Endothelial cell of umbilical vein (primary cell): Measurements from ENCODE around the gene GABRA5. TPM values are rescaled to one million over a fixed set of nuclear protein-coding genes. Genes with fewer than 3 reads are reported as not detected.

Experiments used
- BruUV-seq: library from RNA; stranded (reverse); fragments of 400-500 nt; replicated peaks from 2 replicates; lab custom pipeline; 2021; lab: Mats Ljungman, UMichigan
- CTCF ChIA-PET: fragments of 300-600, 350-600 bp; sonication (Branson Sonifier 250); formaldehyde crosslinking; loops from one replicate; lab custom pipeline; 2021; ENCODE audit warnings: antibody characterized with exemption, inconsistent platforms; lab: Charles Lee
- POLR2A ChIA-PET: fragments of 300-600, 350-600 bp; sonication (Branson Sonifier 250); formaldehyde crosslinking; loops from one replicate; lab custom pipeline; 2021; ENCODE audit warnings: antibody characterized with exemption, inconsistent platforms; lab: Charles Lee
- DNase-seq: peaks from one replicate; pipeline ENCODE4 v3.0.0-alpha.2; 2011; ENCODE audit warnings: low read depth, low spot score
- FAIRE-seq: peaks from 2 replicates; lab custom pipeline; 2011; peaks lifted over from hg19 to GRCh38; lab: Jason Lieb, UNC
- H2AFZ ChIP-seq: 2 replicates; pipeline ENCODE4 v1.6.0; 2012; ENCODE audit warnings: low read depth, low read length, control low read depth, inconsistent platforms
- H3K27ac ChIP-seq: 2 replicates; pipeline ENCODE4 v1.5.1; 2011; ENCODE audit warnings: low read depth, mild to moderate bottlenecking, control low read depth, low read length, moderate library complexity; ENCODE audit not compliant: insufficient read depth
- H3K27me3 ChIP-seq, 2 experiments: 2 replicates each; pipeline versions ENCODE4 v1.6.0 to v1.6.1; 2011; ENCODE audit warnings: low read length in 2 of 2, mixed read lengths in 1 of 2; ENCODE audit not compliant: control insufficient read depth in 2 of 2, insufficient read depth in 2 of 2
- H3K36me3 ChIP-seq, 2 experiments: 2 replicates in 1 of 2; 3 replicates in 1 of 2; pipeline ENCODE4 v1.5.1; 2011; ENCODE audit warnings: low read length in 2 of 2, mild to moderate bottlenecking in 1 of 2, moderate library complexity in 1 of 2; ENCODE audit not compliant: control insufficient read depth in 2 of 2, insufficient read depth in 2 of 2; ENCODE audit errors: extremely low read depth in 1 of 2
- H3K4me1 ChIP-seq: 3 replicates; pipeline ENCODE4 v1.5.1; 2011; ENCODE audit warnings: mild to moderate bottlenecking, low read length; ENCODE audit not compliant: control insufficient read depth, insufficient read depth; ENCODE audit errors: extremely low read depth
- H3K4me2 ChIP-seq: 2 replicates; pipeline ENCODE4 v1.6.1; 2011; ENCODE audit warnings: low read length, control low read depth, mixed read lengths; ENCODE audit not compliant: insufficient read depth
- H3K4me3 ChIP-seq, 3 experiments: fragments of 200-600 bp in 1 of 3; sonication (generic), shearing (Covaris generic) in 1 of 3; replicated peaks in 1 of 3; 2 replicates each; pipeline ENCODE4 v1.5.1; 2011 to 2016; ENCODE audit warnings: control low read depth in 3 of 3, low read length in 3 of 3, mild to moderate bottlenecking in 2 of 3, inconsistent platforms in 1 of 3, low read depth in 1 of 3, moderate library complexity in 1 of 3; ENCODE audit not compliant: insufficient read depth in 1 of 3
- H3K79me2 ChIP-seq: 2 replicates; pipeline ENCODE4 v1.6.0; 2012; ENCODE audit warnings: low read length, inconsistent platforms; ENCODE audit not compliant: control insufficient read depth, insufficient read depth
- H3K9ac ChIP-seq: replicated peaks from 2 replicates; pipeline ENCODE3; 2011; ENCODE audit warnings: low read length, control low read depth; ENCODE audit not compliant: insufficient read depth; ENCODE audit errors: extremely low read depth
- H3K9me1 ChIP-seq: replicated peaks from 3 replicates; pipeline ENCODE4 v1.6.0; 2011; ENCODE audit warnings: mild to moderate bottlenecking, low read length; ENCODE audit not compliant: control insufficient read depth, insufficient read depth; ENCODE audit errors: extremely low read depth
- H3K9me3 ChIP-seq: replicated peaks from 2 replicates; pipeline ENCODE4 v1.5.1; 2012; ENCODE audit warnings: low read length, inconsistent platforms; ENCODE audit not compliant: control insufficient read depth, insufficient read depth
- H4K20me1 ChIP-seq: replicated peaks from 2 replicates; pipeline ENCODE3; 2011; ENCODE audit warnings: mild to moderate bottlenecking, low read length; ENCODE audit not compliant: control insufficient read depth, insufficient read depth; ENCODE audit errors: extremely low read depth
- CTCF ChIP-seq, 2 donors: IDR thresholded peaks; 1 replicate in 1 of 2; 2 replicates in 1 of 2; pipeline ENCODE4 v1.5.1; 2011; ENCODE audit warnings: low read length in 2 of 2, mild to moderate bottlenecking in 2 of 2, moderate library complexity in 2 of 2, control low read depth in 1 of 2, inconsistent platforms in 1 of 2, low read depth in 1 of 2; ENCODE audit not compliant: insufficient read depth in 1 of 2; ENCODE audit errors: extremely low read depth in 1 of 2
- EZH2 ChIP-seq: IDR thresholded peaks from 2 replicates; pipeline ENCODE4 v1.6.1; 2012; ENCODE audit warnings: borderline replicate concordance, low read depth, mild to moderate bottlenecking, moderate library complexity, low read length, inconsistent platforms; ENCODE audit not compliant: severe bottlenecking
- FOS ChIP-seq: IDR thresholded peaks from 2 replicates; pipeline ENCODE4 v1.6.1; 2011; ENCODE audit warnings: mild to moderate bottlenecking, low read length, moderate library complexity, borderline replicate concordance; ENCODE audit not compliant: insufficient read depth
- GATA2 ChIP-seq: IDR thresholded peaks from 2 replicates; pipeline ENCODE4 v1.7.0; 2011; ENCODE audit warnings: low read depth, mild to moderate bottlenecking, moderate library complexity, mixed read lengths, low read length; ENCODE audit not compliant: insufficient read length, insufficient read depth
- JUN ChIP-seq: IDR thresholded peaks from 2 replicates; pipeline ENCODE4 v1.6.1; 2011; ENCODE audit warnings: borderline replicate concordance, low read depth; ENCODE audit not compliant: insufficient read length, insufficient read depth
- MAX ChIP-seq: IDR thresholded peaks from 2 replicates; pipeline ENCODE4 v1.6.1; 2011; ENCODE audit not compliant: insufficient read depth, insufficient read length
- MYC ChIP-seq: IDR thresholded peaks from one replicate; pipeline ENCODE4 v1.6.1; 2011; ENCODE audit warnings: mild to moderate bottlenecking, low read depth, low read length
- POLR2A ChIP-seq: IDR thresholded peaks from 2 replicates; pipeline ENCODE4 v1.6.1; 2012; ENCODE audit warnings: low read depth, mild to moderate bottlenecking, control low read depth, low read length
- POLR2AphosphoS5 ChIP-seq: IDR thresholded peaks from 2 replicates; pipeline ENCODE4 v1.6.1; 2012; ENCODE audit warnings: low read depth, mild to moderate bottlenecking, control low read depth, low read length, moderate library complexity; ENCODE audit not compliant: insufficient read depth
- dilution Hi-C: fragments of 300-500 bp; cut with MboI; formaldehyde crosslinking; loops from one replicate; pipeline ENCODE4 v1.15.0; 2019; ENCODE audit warnings: low sequenced_read_pairs; ENCODE audit not compliant: extremely low pct_ligation_motif_present
- intact Hi-C: fragments of 100-400 bp; cut with micrococcal nuclease; formaldehyde crosslinking; loops from one replicate; pipeline ENCODE4 v1.10.0; 2022
- polyA plus RNA-seq, 4 experiments: library from polyadenylated mRNA; depleted of rRNA in 3 of 4; stranded (reverse) in 3 of 4; unstranded in 1 of 4; fragments of >200 nt; gene quantifications; 2 replicates each; pipeline versions ENCODE4 v1.2.1 to v1.2.3, GENCODE V29; 2011 to 2012; ENCODE audit warnings: missing spikeins in 1 of 4
- total RNA-seq: library from RNA; stranded (reverse); gene quantifications from 2 replicates; pipeline ENCODE4 v1.2.3, GENCODE V29; 2021

The GABRA5 gene
- total and polyA plus RNA-seq, 2 donors (not counting 3 experiments of a cell fraction or from before 2014, with no cell fraction given), result not detected

GRCh38 chr15:26844901-26845300, 22.0 kb upstream of the GABRA5 start:
- Histone ChIP-seq H3K9me1 (no peaks in the 10 kb centered on the region), H3K36me3 (no peaks in the 10 kb centered on the region), H3K27me3 (no peaks in the 10 kb centered on the region), H3K27ac (no peak overlapping the region), H2AFZ (no peak overlapping the region), H4K20me1 (no peaks in the 10 kb centered on the region), H3K9me3 (peaks cover 5% of the 10 kb centered on the region), H3K4me2 (no peak overlapping the region), H3K4me1 (no peaks in the 10 kb centered on the region), H3K9ac (no peak overlapping the region), H3K4me3 (no peak overlapping the region), H3K79me2 (no peaks in the 10 kb centered on the region)
- no peak for TF ChIP-seq MAX
- TF ChIP-seq MYC, result no peak
- TF ChIP-seq GATA2, result no peak
- TF ChIP-seq EZH2, result no peak
- no peak for TF ChIP-seq FOS
- TF ChIP-seq CTCF (IDR thresholded peaks at IDR 0.05; ENCODE audit: extremely low read depth in 1 of 2, insufficient read depth in 1 of 2, low read depth in 1 of 2, low read length in 2 of 2), result no peak
- no peak for DNase-seq
- ChIA-PET CTCF (no interaction called here), POLR2A (no interaction called here)
- no peak for FAIRE-seq
- dilution Hi-C loops (no loop called here), intact Hi-C loops (no loop called here)
- no TSS peak for BruUV-seq

GRCh38 chr15:26848498-26848897, 18.4 kb upstream of the GABRA5 start:
- H3K36me3 ChIP-seq, result no peaks in the 10 kb centered on the region
- H3K9me1 ChIP-seq, result no peaks in the 10 kb centered on the region
- DNase-seq (no peak), FAIRE-seq (no peak)
- intact Hi-C loops, result no loop called here
- TF ChIP-seq FOS (no peak), JUN (no peak), POLR2A (no peak), GATA2 (no peak), MYC (no peak), POLR2AphosphoS5 (no peak), MAX (no peak), CTCF (IDR thresholded peaks at IDR 0.05; ENCODE audit: extremely low read depth in 1 of 2, insufficient read depth in 1 of 2, low read depth in 1 of 2, low read length in 2 of 2) (no peak), EZH2 (no peak)
- H3K4me2 ChIP-seq, result no peak overlapping the region
- no peaks in the 10 kb centered on the region for H3K4me1 ChIP-seq
- ChIA-PET CTCF (no interaction called here), POLR2A (no interaction called here)
- H3K4me3 ChIP-seq, result no peak overlapping the region
- no peak overlapping the region for H2AFZ ChIP-seq
- dilution Hi-C loops, result no loop called here
- H3K27ac ChIP-seq, result no peak overlapping the region
- no peaks in the 10 kb centered on the region for H3K27me3 ChIP-seq
- peaks cover 5% of the 10 kb centered on the region for H3K9me3 ChIP-seq
- no peak overlapping the region for H3K9ac ChIP-seq
- H4K20me1 ChIP-seq, result no peaks in the 10 kb centered on the region
- BruUV-seq, result no TSS peak
- no peaks in the 10 kb centered on the region for H3K79me2 ChIP-seq
